K562 treated with DMSO at 1 percent for 12 hours (cell line): ENCODE data around the gene HSPB2. TPM values are rescaled to one million over a fixed set of nuclear protein-coding genes. Genes with fewer than 3 reads are reported as not detected.

Source experiments
- total RNA-seq: library from RNA; unstranded; fragments of 300-600 nt; gene quantifications from 2 replicates; pipeline ENCODE4 v1.2.3, GENCODE V29; 2022; ENCODE audit not compliant: insufficient read depth

The HSPB2 gene, protein sequence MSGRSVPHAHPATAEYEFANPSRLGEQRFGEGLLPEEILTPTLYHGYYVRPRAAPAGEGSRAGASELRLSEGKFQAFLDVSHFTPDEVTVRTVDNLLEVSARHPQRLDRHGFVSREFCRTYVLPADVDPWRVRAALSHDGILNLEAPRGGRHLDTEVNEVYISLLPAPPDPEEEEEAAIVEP
- not detected in 2 replicates for total RNA-seq

DNA sequence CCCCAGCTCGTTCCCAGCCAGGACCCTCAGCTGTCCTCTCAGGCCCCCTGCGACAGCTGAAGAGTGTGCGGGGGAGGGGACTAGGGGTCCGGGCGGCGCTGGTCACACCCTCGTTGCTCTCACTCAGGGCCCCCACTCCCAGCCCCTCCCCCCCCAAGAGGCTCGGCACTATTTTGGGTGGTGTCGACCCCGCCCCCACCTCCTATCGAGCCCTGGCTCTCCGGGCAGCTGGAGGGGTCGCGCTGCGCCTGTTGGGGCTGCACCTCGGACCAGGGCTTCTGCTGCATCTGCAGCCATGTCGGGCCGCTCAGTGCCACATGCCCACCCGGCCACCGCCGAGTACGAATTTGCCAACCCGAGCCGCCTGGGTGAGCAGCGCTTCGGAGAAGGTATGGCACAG, at the start of gene HSPB2:
TSS of gene HSPB2 (plus strand) at position 200 of the 400 bp plus-strand sequence. CDS start at position 296, 96 bp downstream.

DNA sequence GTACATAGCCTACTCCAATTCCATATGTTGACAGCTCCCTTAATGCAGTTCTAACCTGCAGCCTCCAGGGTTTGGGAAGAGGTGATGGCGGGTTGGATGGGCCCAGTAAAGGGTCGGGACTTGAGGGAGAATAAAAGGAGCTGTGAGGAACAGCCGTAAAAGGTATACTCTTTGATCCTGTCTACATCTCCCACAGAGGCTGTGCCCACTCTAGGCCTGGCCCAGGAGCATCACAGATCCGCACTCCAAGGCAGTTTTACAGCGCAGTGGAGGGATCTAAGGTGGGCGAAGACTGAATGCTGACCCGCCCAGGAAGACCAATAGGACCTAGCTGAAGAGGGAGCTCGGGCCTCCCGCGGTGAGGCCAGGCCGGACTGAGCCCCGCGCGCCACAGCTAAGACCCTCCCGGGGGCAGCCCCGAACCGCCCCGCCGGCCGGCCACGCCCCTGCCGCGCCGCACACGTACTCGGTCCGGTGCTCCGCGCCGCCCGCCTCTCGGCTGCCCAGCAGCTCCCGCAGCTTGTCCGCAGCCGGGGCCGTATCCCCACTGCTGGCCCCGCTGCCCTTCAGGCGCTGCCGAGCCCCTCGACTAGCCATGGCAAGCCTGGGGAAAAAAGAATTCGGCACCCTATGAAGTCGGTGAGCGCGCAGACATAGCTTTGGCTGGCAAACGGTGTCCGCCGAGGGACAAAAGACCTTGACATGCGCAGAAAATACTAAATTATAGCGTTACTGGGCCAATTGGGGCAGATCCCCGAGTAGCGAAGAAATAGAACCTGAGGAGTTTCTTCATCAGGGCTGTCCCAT, 41.4 kb upstream of the HSPB2 start, which contains the start of gene ALG9:
TSS of gene ALG9 (minus strand) at position 696 of the 807 bp plus-strand sequence. CDS start at position 597, 99 bp downstream.

DNA sequence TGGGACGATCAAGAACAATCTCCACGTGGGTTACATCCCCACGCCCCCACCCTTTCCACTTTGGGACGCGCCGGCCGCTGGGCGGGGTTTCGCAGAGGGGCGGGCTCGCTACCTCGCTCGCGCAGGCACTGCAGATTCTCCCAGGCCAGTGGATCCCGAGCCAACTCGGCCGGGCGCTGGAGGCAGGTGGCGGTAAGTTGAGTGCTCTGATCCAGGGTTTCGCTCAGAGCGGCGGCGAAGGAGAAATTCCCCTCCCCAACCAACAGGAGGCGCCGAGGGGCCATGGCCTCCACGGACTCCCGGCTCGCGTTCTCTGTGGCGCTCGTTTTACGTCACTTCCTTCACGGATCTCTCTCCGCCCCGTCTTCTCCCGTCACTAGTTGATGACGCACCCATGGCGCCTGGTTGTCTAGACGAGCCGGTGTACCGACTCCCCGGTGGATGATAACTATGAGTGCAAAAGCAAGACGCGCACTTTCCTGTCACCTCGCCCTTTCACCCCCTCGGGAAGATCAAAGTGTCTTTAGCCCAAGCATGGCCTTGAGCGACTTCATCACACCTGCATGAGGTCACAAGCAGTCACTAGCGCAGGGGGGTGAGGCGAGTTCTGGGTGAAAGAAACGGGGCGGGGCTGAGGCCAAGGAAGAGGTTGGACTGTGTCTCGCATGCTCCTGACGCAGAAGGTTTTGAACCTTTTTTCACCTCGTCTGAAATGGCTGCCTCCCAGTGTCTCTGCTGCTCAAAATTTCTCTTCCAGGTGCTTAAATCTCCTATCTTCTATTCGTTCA, 33.5 kb upstream of the HSPB2 start, which contains the start of the genes CFAP68 and FDXACB1:
TSS of gene CFAP68 (plus strand) at position 693 of the 788 bp plus-strand sequence. CDS start at position 713, 20 bp downstream.
TSS of gene FDXACB1 (minus strand) at position 317 of the 788 bp plus-strand sequence. CDS start at position 284, 33 bp downstream.

DNA sequence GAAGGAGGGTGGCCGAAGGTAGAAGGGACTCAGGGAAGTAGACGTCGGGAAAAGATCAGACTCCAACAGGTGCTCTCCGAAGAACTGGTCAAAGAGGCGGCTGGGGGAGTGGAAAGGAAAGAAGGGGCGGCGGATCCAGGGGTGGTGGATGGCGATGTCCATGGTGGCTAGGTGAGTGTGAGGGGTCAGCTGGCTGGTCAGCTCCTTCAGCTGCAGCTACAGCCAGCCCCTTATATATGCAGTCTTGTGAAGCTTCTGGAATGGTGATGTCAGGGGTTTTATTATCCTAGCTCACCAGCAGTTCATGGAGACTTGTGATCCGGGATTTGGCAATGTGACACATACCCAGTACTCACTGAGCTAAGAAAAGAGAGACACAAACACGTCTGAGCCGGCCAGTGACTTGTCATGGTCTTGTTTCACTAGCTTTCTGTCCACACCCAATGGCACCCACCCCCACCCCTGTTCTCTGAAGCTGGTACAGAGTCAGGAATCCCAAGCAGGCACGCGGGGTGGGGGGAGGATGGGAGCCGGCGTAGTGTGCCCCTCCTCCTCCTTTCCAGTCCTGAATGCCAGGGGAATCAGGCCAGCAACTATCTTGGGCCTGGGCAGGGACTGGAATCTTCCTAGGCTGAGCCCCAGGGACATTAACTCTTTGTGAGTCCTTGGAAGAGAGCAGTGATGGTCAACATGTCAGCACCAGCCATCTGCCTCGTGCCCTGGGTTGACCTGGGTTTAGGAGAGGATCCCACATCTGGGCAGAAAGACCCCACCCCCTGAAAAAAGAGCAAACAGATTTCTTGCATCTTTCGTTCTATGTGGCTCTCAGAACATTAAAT, 752 bp upstream of the HSPB2 start, which contains the start of gene CRYAB:
TSS of gene CRYAB (minus strand) at position 208 of the 839 bp plus-strand sequence. CDS start at position 162, 46 bp downstream.

DNA sequence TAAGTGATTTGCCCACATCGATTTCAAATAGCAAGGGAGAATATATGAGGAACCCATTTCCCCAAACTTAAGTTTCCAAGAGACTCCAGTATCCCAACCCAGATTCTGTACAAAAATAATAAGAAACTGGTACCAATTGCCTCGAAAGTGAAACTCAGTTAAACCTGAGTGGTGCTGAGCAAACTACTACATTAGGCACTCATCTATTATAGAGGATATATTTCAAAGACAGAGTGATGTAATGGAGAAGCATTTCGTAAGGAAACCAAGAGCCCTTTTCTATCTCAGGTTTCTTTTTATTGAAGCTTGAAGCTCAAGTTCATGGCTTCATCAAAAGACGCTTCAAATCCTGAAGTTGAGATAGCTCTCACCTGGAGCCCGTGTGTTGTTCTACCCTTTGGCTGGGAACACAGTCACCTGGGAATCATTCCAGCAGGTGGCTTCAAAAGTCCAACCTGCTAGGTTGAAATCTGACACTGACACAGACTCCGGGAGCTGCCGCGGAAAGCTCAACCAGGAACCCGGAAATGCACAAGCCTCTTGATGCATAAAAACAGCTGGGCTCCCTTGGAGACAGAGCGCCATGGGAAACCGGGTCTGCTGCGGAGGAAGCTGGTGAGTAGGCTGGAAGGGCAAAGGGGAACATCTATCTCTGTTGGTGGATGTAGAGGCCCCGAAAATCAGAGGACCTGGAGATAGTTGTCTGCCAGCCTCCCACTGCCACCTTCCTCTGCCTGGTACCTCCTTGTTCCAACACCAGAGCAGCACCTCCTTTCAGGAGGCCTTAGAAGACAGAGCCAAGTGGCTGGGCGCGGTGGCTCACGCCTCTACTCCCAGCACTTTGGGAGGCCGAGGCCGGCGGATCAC, 6.1 kb downstream of the HSPB2 start, which contains the start of gene C11orf52:
TSS of gene C11orf52 (plus strand) at position 524 of the 867 bp plus-strand sequence. CDS start at position 584, 60 bp downstream.

Other genes with a start within 250 kb of the HSPB2 start
- gene PPP2R1B, start 146.3 kb upstream of the HSPB2 start, total RNA-seq = 8.2 and 24.8 TPM in 2 replicates
- gene ALG9, start 41.2 kb upstream of the HSPB2 start, total RNA-seq = 12.6 and 28.7 TPM in 2 replicates
- 0.78 and 1.4 TPM in 2 replicates for gene FDXACB1, start 33.6 kb upstream of the HSPB2 start, total RNA-seq
- 31.8 and 32.1 TPM in 2 replicates for gene CFAP68, start 33.2 kb upstream of the HSPB2 start, total RNA-seq
- gene CRYAB, start 964 bp upstream of the HSPB2 start, total RNA-seq = not detected in 2 replicates
- gene C11orf52, start 6.2 kb downstream of the HSPB2 start, total RNA-seq = 0.89 and 2.1 TPM in 2 replicates
- gene DIXDC1, start 24.6 kb downstream of the HSPB2 start, total RNA-seq = 1.4 and 5.1 TPM in 2 replicates
- gene DLAT, start 112.7 kb downstream of the HSPB2 start, total RNA-seq = 22.0 and 41.2 TPM in 2 replicates
- 1.8 TPM in 1 of 2 replicates, not detected in the other for gene PIH1D2, start 161.3 kb downstream of the HSPB2 start, total RNA-seq
- 9.9 and 15.7 TPM in 2 replicates for gene NKAPD1, start 161.6 kb downstream of the HSPB2 start, total RNA-seq
- gene TIMM8B, start 174.0 kb downstream of the HSPB2 start, total RNA-seq = 39.9 and 67.9 TPM in 2 replicates
- 92.8 and 110 TPM in 2 replicates for gene SDHD, start 174.1 kb downstream of the HSPB2 start, total RNA-seq